WERI-Rb-1 (cell line): ENCODE results near the gene DIDO1.
A peak's percentile ranks its signal among the peaks of the same experiment; 100 is the strongest.

Source experiments
- DNase-seq: peaks from one replicate; pipeline ENCODE4 v3.0.0-alpha.2; 2020
- H3K27ac ChIP-seq: fragments of 250-450 bp; sonication (Bioruptor Pico); 2 replicates; pipeline ENCODE4 v1.5.1; 2020; ENCODE audit warnings: mild to moderate bottlenecking, moderate library complexity
- H3K27me3 ChIP-seq: fragments of 250-450 bp; sonication (Bioruptor Pico); 2 replicates; pipeline ENCODE4 v1.5.1; 2021; ENCODE audit warnings: mild to moderate bottlenecking, low read depth, moderate library complexity; ENCODE audit not compliant: insufficient read depth, severe bottlenecking
- H3K36me3 ChIP-seq: fragments of 250-450 bp; sonication (Bioruptor Pico); 2 replicates; pipeline ENCODE4 v1.5.1; 2020; ENCODE audit warnings: mild to moderate bottlenecking, moderate library complexity
- H3K4me3 ChIP-seq: 2 replicates; pipeline ENCODE4 v1.5.1; 2011; ENCODE audit warnings: low read depth, mild to moderate bottlenecking, control low read depth, low read length
- H3K9me3 ChIP-seq: fragments of 250-450 bp; sonication (Bioruptor Pico); 2 replicates; pipeline ENCODE4 v1.5.1; 2021; ENCODE audit warnings: mild to moderate bottlenecking, moderate library complexity; ENCODE audit not compliant: severe bottlenecking
- CTCF ChIP-seq: IDR thresholded peaks from 2 replicates; pipeline ENCODE4 v1.5.1; 2011; ENCODE audit warnings: low read depth, mild to moderate bottlenecking, control low read depth, inconsistent platforms, low read length

Gene DIDO1

GRCh38 chr20:62946918-62947317 is 20.6 kb upstream of the DIDO1 start:
- Histone ChIP-seq H3K9me3 (no peaks in the 10 kb centered on the region), H3K27ac (no peak overlapping the region), H3K27me3 (no peaks in the 10 kb centered on the region), H3K36me3 (peaks cover 81% of the 10 kb centered on the region), H3K4me3 (no peak overlapping the region)
- no peak for DNase-seq
- no peak for TF ChIP-seq CTCF

GRCh38 chr20:62945771-62946339 is 19.6 kb upstream of the DIDO1 start:
- no peak overlapping the region for H3K27ac ChIP-seq
- no peaks in the 10 kb centered on the region for H3K9me3 ChIP-seq
- no peak overlapping the region for H3K4me3 ChIP-seq
- H3K36me3 ChIP-seq = peaks cover 90% of the 10 kb centered on the region
- H3K27me3 ChIP-seq = no peaks in the 10 kb centered on the region
- no peak for DNase-seq
- TF ChIP-seq CTCF = no peak

GRCh38 chr20:62944746-62945145 is 18.4 kb upstream of the DIDO1 start:
- Histone ChIP-seq H3K4me3 (no peak overlapping the region), H3K36me3 (peaks cover 86% of the 10 kb centered on the region), H3K9me3 (no peaks in the 10 kb centered on the region), H3K27ac (no peak overlapping the region), H3K27me3 (no peaks in the 10 kb centered on the region)
- no peak for DNase-seq
- no peak for TF ChIP-seq CTCF

GRCh38 chr20:62944184-62944583 is 17.9 kb upstream of the DIDO1 start:
- Histone ChIP-seq H3K4me3 (no peak overlapping the region), H3K36me3 (peaks cover 86% of the 10 kb centered on the region), H3K9me3 (no peaks in the 10 kb centered on the region), H3K27ac (no peak overlapping the region), H3K27me3 (no peaks in the 10 kb centered on the region)
- TF ChIP-seq CTCF = no peak
- DNase-seq = no peak

- Histone ChIP-seq H3K9me3 (no peaks in the 10 kb centered on the region), H3K27me3 (no peaks in the 10 kb centered on the region), H3K27ac (no peak overlapping the region), H3K36me3 (peaks cover 81% of the 10 kb centered on the region), H3K4me3 (no peak overlapping the region)
- peak; percentile 1 for DNase-seq
- TF ChIP-seq CTCF = no peak
These were observed 17.1 kb upstream of the DIDO1 start for GRCh38 chr20:62943396-62943795.

GRCh38 chr20:62942456-62942855 is 16.2 kb upstream of the DIDO1 start:
- Histone ChIP-seq H3K27ac (no peak overlapping the region), H3K4me3 (no peak overlapping the region), H3K36me3 (peaks cover 76% of the 10 kb centered on the region), H3K9me3 (no peaks in the 10 kb centered on the region), H3K27me3 (no peaks in the 10 kb centered on the region)
- DNase-seq = peak; percentile 2
- no peak for TF ChIP-seq CTCF
